WTC11 (cell line): ENCODE measurements around the gene INTS2. TPM values are rescaled to one million over a fixed set of nuclear protein-coding genes. Genes with fewer than 3 reads are reported as not detected.

Source experiments
- ATAC-seq: fragments of 200-7000 bp; cut with Tn5 transposase; 2 replicates; pipeline ENCODE4 v1.10.0; 2021; ENCODE audit warnings: mild to moderate bottlenecking, moderate library complexity
- CTCF ChIA-PET: fragments of 300-600 bp; sonication (Branson Sonifier 250); formaldehyde crosslinking; loops from one replicate; lab custom pipeline; 2021; ENCODE audit warnings: antibody characterized with exemption; lab: Charles Lee
- POLR2A ChIA-PET: fragments of 350-600 bp; sonication (Branson Sonifier 250); formaldehyde crosslinking; loops from one replicate; lab custom pipeline; 2021; ENCODE audit warnings: antibody characterized with exemption; lab: Charles Lee
- DNase-seq: peaks from one replicate; pipeline ENCODE4 v3.0.0; 2021; ENCODE audit warnings: low spot score
- H3K27ac Mint-ChIP-seq: 2 replicates; pipeline ENCODE4 v1.8.0; 2021; ENCODE audit warnings: mixed read lengths
- H3K27me3 Mint-ChIP-seq: 2 replicates; pipeline ENCODE4 v1.8.0; 2021; ENCODE audit warnings: low read depth, mild to moderate bottlenecking, moderate library complexity, mixed read lengths
- H3K36me3 Mint-ChIP-seq: 2 replicates; pipeline ENCODE4 v1.8.0; 2021; ENCODE audit warnings: mixed read lengths
- H3K4me1 Mint-ChIP-seq: 2 replicates; pipeline ENCODE4 v1.8.0; 2022; ENCODE audit warnings: mixed read lengths
- H3K4me3 Mint-ChIP-seq: 2 replicates; pipeline ENCODE4 v1.8.0; 2021; ENCODE audit warnings: mild to moderate bottlenecking, moderate library complexity, mixed read lengths
- H3K9me3 Mint-ChIP-seq: 2 replicates; pipeline ENCODE4 v1.8.0; 2021; ENCODE audit warnings: mixed read lengths
- AFF4 ChIP-seq: sonication (generic); formaldehyde crosslinking; IDR thresholded peaks from 2 replicates; pipeline ENCODE4 v1.8.1; 2023; ENCODE audit warnings: mild to moderate bottlenecking, missing genetic modification reagents, borderline replicate concordance
- CBFB ChIP-seq: sonication (generic); formaldehyde crosslinking; IDR thresholded peaks from 2 replicates; pipeline ENCODE4 v1.8.1; 2022; ENCODE audit warnings: mild to moderate bottlenecking, low read depth, missing genetic modification reagents
- ERG ChIP-seq: fragments of 250-450 bp; sonication (Bioruptor Pico); IDR thresholded peaks from 2 replicates; pipeline ENCODE4 v1.8.0; 2021; ENCODE audit warnings: mild to moderate bottlenecking
- ETV6 ChIP-seq: sonication (generic); formaldehyde crosslinking; IDR thresholded peaks from 2 replicates; pipeline ENCODE4 v1.8.1; 2022; ENCODE audit warnings: mild to moderate bottlenecking, missing genetic modification reagents
- FOXP1 ChIP-seq: sonication (generic); formaldehyde crosslinking; IDR thresholded peaks from 2 replicates; pipeline ENCODE4 v1.8.0; 2022; ENCODE audit warnings: missing genetic modification reagents, mild to moderate bottlenecking, moderate library complexity, borderline replicate concordance
- GTF2I ChIP-seq: fragments of 250-450 bp; sonication (Bioruptor Pico); conservative IDR thresholded peaks from 2 replicates; pipeline ENCODE4 v1.4.0; 2021; ENCODE audit warnings: mild to moderate bottlenecking
- HMGXB4 ChIP-seq: sonication (generic); formaldehyde crosslinking; IDR thresholded peaks from 2 replicates; pipeline ENCODE4 v1.8.1; 2023; ENCODE audit warnings: mild to moderate bottlenecking, moderate library complexity, missing genetic modification reagents
- JAZF1 ChIP-seq: fragments of 250-450 bp; sonication (Bioruptor Pico); IDR thresholded peaks from 2 replicates; pipeline ENCODE4 v1.9.0; 2021; ENCODE audit warnings: moderate library complexity, mild to moderate bottlenecking, inconsistent platforms
- JUN ChIP-seq: sonication (generic); formaldehyde crosslinking; IDR thresholded peaks from 2 replicates; pipeline ENCODE4 v1.8.0; 2023; ENCODE audit warnings: mild to moderate bottlenecking, missing genetic modification reagents
- KAT7 ChIP-seq: sonication (generic); formaldehyde crosslinking; IDR thresholded peaks from 2 replicates; pipeline ENCODE4 v1.8.1; 2023; ENCODE audit warnings: missing genetic modification reagents, mild to moderate bottlenecking, borderline replicate concordance
- MLX ChIP-seq: sonication (generic); formaldehyde crosslinking; IDR thresholded peaks from 2 replicates; pipeline ENCODE4 v1.8.1; 2023; ENCODE audit warnings: mild to moderate bottlenecking, missing genetic modification reagents, moderate library complexity
- NFATC4 ChIP-seq: fragments of 250-450 bp; sonication (Bioruptor Pico); IDR thresholded peaks from 2 replicates; pipeline ENCODE4 v1.9.0; 2021; ENCODE audit warnings: mild to moderate bottlenecking
- NFE2L1 ChIP-seq: sonication (generic); formaldehyde crosslinking; IDR thresholded peaks from 2 replicates; pipeline ENCODE4 v1.8.1; 2023; ENCODE audit warnings: missing genetic modification reagents
- NR3C1 ChIP-seq: sonication (generic); formaldehyde crosslinking; conservative IDR thresholded peaks from 2 replicates; pipeline ENCODE4 v1.8.1; 2023; ENCODE audit warnings: low read depth, mild to moderate bottlenecking, missing genetic modification reagents
- RORB ChIP-seq: fragments of 250-450 bp; sonication (Bioruptor Pico); IDR thresholded peaks from 2 replicates; pipeline ENCODE4 v1.9.0; 2021; ENCODE audit warnings: mild to moderate bottlenecking
- ZNF281 ChIP-seq: sonication (generic); formaldehyde crosslinking; IDR thresholded peaks from 2 replicates; pipeline ENCODE4 v1.8.0; 2023; ENCODE audit warnings: mild to moderate bottlenecking, missing genetic modification reagents
- ZNF423 ChIP-seq: fragments of 250-450 bp; sonication (Bioruptor Pico); IDR thresholded peaks from 2 replicates; pipeline ENCODE4 v2.1.2; 2022; ENCODE audit warnings: mild to moderate bottlenecking, moderate library complexity
- ZNF425 ChIP-seq: fragments of 250-450 bp; sonication (Bioruptor Pico); conservative IDR thresholded peaks from 2 replicates; pipeline ENCODE4 v1.9.0; 2021; ENCODE audit warnings: mild to moderate bottlenecking
- ZNF671 ChIP-seq: fragments of 250-450 bp; sonication (Bioruptor Pico); IDR thresholded peaks from 2 replicates; pipeline ENCODE4 v1.8.0; 2021; ENCODE audit warnings: mild to moderate bottlenecking
- total RNA-seq: library from RNA; stranded (reverse); gene quantifications from 3 replicates; pipeline ENCODE4 v1.2.3, GENCODE V29; 2021

INTS2 gene
- total RNA-seq, 1 experiment from 2014 or later = 24.9 TPM

GRCh38 chr17:61947367-61948078, 19.7 kb upstream of the INTS2 start:
- no peak overlapping the region for H3K27ac Mint-ChIP-seq

More at GRCh38 chr17:61947367-61948078, 19.7 kb upstream of the INTS2 start:
- CTCF ChIA-PET = interaction anchor here (0.6 kb wide), 3 partner anchors 118 to 469 kb away, joined by 3 to 4 read pairs (median 3); no protein-coding TSS in a partner anchor
- H3K4me1 Mint-ChIP-seq = 0 out of 2 replicates have a peak, but pooled peaks cover 3% of the 10 kb centered on the region
- POLR2A ChIA-PET = no interaction called here
- no peak overlapping the region for H3K4me3 Mint-ChIP-seq
- DNase-seq (no peak), ATAC-seq (no peak)
- no peaks in the 10 kb centered on the region for H3K27me3 Mint-ChIP-seq
- no peaks in the 10 kb centered on the region for H3K9me3 Mint-ChIP-seq
- H3K36me3 Mint-ChIP-seq = peaks cover 60% of the 10 kb centered on the region
- no peak for TF ChIP-seq NFE2L1 (CRISPR knock-in tag)
- TF ChIP-seq HMGXB4 (CRISPR knock-in tag) = no peak
- no peak for TF ChIP-seq NR3C1 (CRISPR knock-in tag)
- TF ChIP-seq ERG = no peak
- TF ChIP-seq ZNF423 (CRISPR knock-in tag) = no peak
- TF ChIP-seq ETV6 (CRISPR knock-in tag) = no peak
- no peak for TF ChIP-seq ZNF671 (CRISPR knock-in tag)
- no peak for TF ChIP-seq CBFB (CRISPR knock-in tag)
- no peak for TF ChIP-seq MLX (CRISPR knock-in tag)
- no peak for TF ChIP-seq NFATC4 (CRISPR knock-in tag)
- TF ChIP-seq ZNF281 (CRISPR knock-in tag) = no peak
- no peak for TF ChIP-seq FOXP1 (CRISPR knock-in tag)
- TF ChIP-seq ZNF425 (CRISPR knock-in tag) = no peak
- no peak for TF ChIP-seq JAZF1 (CRISPR knock-in tag)
- no peak for TF ChIP-seq KAT7 (CRISPR knock-in tag)
- TF ChIP-seq GTF2I = no peak
- TF ChIP-seq JUN (CRISPR knock-in tag) = no peak
- TF ChIP-seq RORB = no peak
- TF ChIP-seq AFF4 (CRISPR knock-in tag) = no peak
- TF ChIP-seq, all 79 proteins: peak for 0
